CD4-positive, alpha-beta memory T cell (primary cell): ENCODE data around the gene NCOA7. TPM values are rescaled to one million over a fixed set of nuclear protein-coding genes. Genes with fewer than 3 reads are reported as not detected.
"Not testable (repeated sequence)": the region's sequence is repeated elsewhere in the genome, so short reads cannot be mapped to it uniquely, and the experiment has no call there.

Experiments used
- CTCF ChIA-PET: fragments of 350-600 bp; sonication (Branson Sonifier 250); formaldehyde crosslinking; loops from one replicate; lab custom pipeline; 2021; ENCODE audit warnings: inconsistent platforms; ENCODE audit not compliant: partially characterized antibody; lab: Charles Lee
- POLR2A ChIA-PET: fragments of 350-600 bp; sonication (Branson Sonifier 250); formaldehyde crosslinking; loops from one replicate; lab custom pipeline; 2021; ENCODE audit not compliant: partially characterized antibody; lab: Charles Lee
- DNase-seq, 5 donors: peaks; one replicate each; pipeline versions ENCODE4 v3.0.0 to v3.0.0-alpha.2; 2020 to 2022; ENCODE audit warnings: mixed read lengths in 1 of 5
- H3K27ac ChIP-seq: one replicate; pipeline ENCODE4 v1.7.0; 2013; ENCODE audit warnings: low read depth, low read length
- H3K27me3 ChIP-seq: 2 replicates; pipeline ENCODE4 v1.7.0; 2013; ENCODE audit warnings: mild to moderate bottlenecking, low read length, moderate library complexity; ENCODE audit not compliant: insufficient read depth
- H3K36me3 ChIP-seq: 2 replicates; pipeline ENCODE4 v1.7.0; 2013; ENCODE audit warnings: mild to moderate bottlenecking, low read length, moderate library complexity; ENCODE audit not compliant: insufficient read depth
- H3K4me1 ChIP-seq: 2 replicates; pipeline ENCODE4 v1.7.0; 2013; ENCODE audit warnings: mild to moderate bottlenecking, low read length, moderate library complexity; ENCODE audit not compliant: insufficient read depth
- H3K4me3 ChIP-seq, 2 donors: one replicate each; pipeline ENCODE4 v1.7.0; 2013; ENCODE audit warnings: low read length in 2 of 2, mild to moderate bottlenecking in 1 of 2
- H3K9me3 ChIP-seq, 2 donors: one replicate each; pipeline ENCODE4 v1.7.0; 2013; ENCODE audit warnings: low read length in 2 of 2, control low read depth in 1 of 2; ENCODE audit not compliant: control insufficient read depth in 1 of 2
- H3K27ac Mint-ChIP-seq, 7 donors: one replicate each; pipeline ENCODE4 v1.8.0; 2020 to 2021; ENCODE audit warnings: mixed read lengths in 7 of 7, mild to moderate bottlenecking in 6 of 7, inconsistent platforms in 3 of 7, moderate library complexity in 3 of 7
- H3K27me3 Mint-ChIP-seq, 2 donors: one replicate each; pipeline ENCODE4 v1.8.0; 2020 to 2021; ENCODE audit warnings: mixed read lengths in 2 of 2
- H3K36me3 Mint-ChIP-seq, 2 donors: one replicate each; pipeline ENCODE4 v1.8.0; 2020 to 2021; ENCODE audit warnings: mixed read lengths in 2 of 2, inconsistent platforms in 1 of 2, mild to moderate bottlenecking in 1 of 2
- H3K4me1 Mint-ChIP-seq, 4 donors: one replicate each; pipeline ENCODE4 v1.8.0; 2020 to 2021; ENCODE audit warnings: mixed read lengths in 4 of 4, mild to moderate bottlenecking in 1 of 4
- H3K4me3 Mint-ChIP-seq, 8 donors: one replicate each; pipeline ENCODE4 v1.8.0; 2020 to 2021; ENCODE audit warnings: mixed read lengths in 8 of 8, mild to moderate bottlenecking in 7 of 8, moderate library complexity in 6 of 8, inconsistent platforms in 3 of 8
- H3K9me3 Mint-ChIP-seq, 8 donors: one replicate each; pipeline ENCODE4 v1.8.0; 2020 to 2021; ENCODE audit warnings: mixed read lengths in 8 of 8, mild to moderate bottlenecking in 5 of 8, inconsistent platforms in 3 of 8, moderate library complexity in 1 of 8
- intact Hi-C: fragments of 100-400 bp; cut with micrococcal nuclease; formaldehyde crosslinking; loops from one replicate; pipeline ENCODE4 v1.15.1; 2023
- polyA plus RNA-seq, 2 donors: library from polyadenylated mRNA; unstranded; fragments of 300-500 nt; fragmentation: Illumina TruSeq; gene quantifications; one replicate each; pipeline ENCODE4 v1.2.3, GENCODE V29; 2021
- total RNA-seq, 2 experiments: library from RNA; stranded (reverse); gene quantifications; one replicate each; pipeline ENCODE4 v1.2.3, GENCODE V29; 2021

Gene NCOA7
- total and polyA plus RNA-seq, 4 experiments from 2014 or later = 16.9 to 75.1 (median 63.6) TPM

GRCh38 chr6:125931733-125932450, 141.1 kb downstream of the NCOA7 start:
- Mint-ChIP-seq H3K4me3 (no peak overlapping the region), H3K9me3 (no peaks in the 10 kb centered on the region), H3K36me3 (peaks cover 33 to 38% of the 10 kb centered on the region in 2 donors), H3K27me3 (no peaks in the 10 kb centered on the region), H3K27ac (peak overlapping the region in 4 of 7 donors; percentile 11 to 89 (median 44)), H3K4me1 (peaks cover 0 to 4% (median 1%) of the 10 kb centered on the region in 4 donors)
- H3K4me1 ChIP-seq = no peaks in the 10 kb centered on the region
- no peak overlapping the region for H3K4me3 ChIP-seq
- intact Hi-C loops = no loop called here
- peaks cover 23% of the 10 kb centered on the region for H3K36me3 ChIP-seq
- no peaks in the 10 kb centered on the region for H3K27me3 ChIP-seq
- POLR2A ChIA-PET = no interaction called here
- no peaks in the 10 kb centered on the region for H3K9me3 ChIP-seq
- CTCF ChIA-PET = interaction anchor here (0.9 to 1.8 kb wide), 4 partner anchors 13 to 141 kb away, joined by 3 to 11 read pairs (median 3); partner anchors contain the start of genes HINT3 and NCOA7
- no peak overlapping the region for H3K27ac ChIP-seq
- no peak for DNase-seq

- Mint-ChIP-seq H3K4me1 (peaks cover 0 to 4% (median 1%) of the 10 kb centered on the region in 4 donors), H3K27me3 (no peaks in the 10 kb centered on the region), H3K27ac (peak overlapping the region in 3 of 7 donors; percentile 32 to 57 (median 41)), H3K4me3 (no peak overlapping the region), H3K36me3 (peaks cover 29 to 33% of the 10 kb centered on the region in 2 donors), H3K9me3 (no peaks in the 10 kb centered on the region)
- no peaks in the 10 kb centered on the region for H3K4me1 ChIP-seq
- ChIA-PET CTCF (interaction anchor here (0.9 to 1.8 kb wide), 4 partner anchors 14 to 142 kb away, joined by 3 to 11 read pairs (median 3); partner anchors contain the start of genes HINT3 and NCOA7), POLR2A (no interaction called here)
- DNase-seq = no peak
- intact Hi-C loops = no loop called here
- H3K36me3 ChIP-seq = peaks cover 21% of the 10 kb centered on the region
- H3K9me3 ChIP-seq = no peaks in the 10 kb centered on the region
- H3K27ac ChIP-seq = no peak overlapping the region
- H3K4me3 ChIP-seq = no peak overlapping the region
- no peaks in the 10 kb centered on the region for H3K27me3 ChIP-seq
Measured at GRCh38 chr6:125932451-125932795, 141.7 kb downstream of the NCOA7 start.

DNA sequence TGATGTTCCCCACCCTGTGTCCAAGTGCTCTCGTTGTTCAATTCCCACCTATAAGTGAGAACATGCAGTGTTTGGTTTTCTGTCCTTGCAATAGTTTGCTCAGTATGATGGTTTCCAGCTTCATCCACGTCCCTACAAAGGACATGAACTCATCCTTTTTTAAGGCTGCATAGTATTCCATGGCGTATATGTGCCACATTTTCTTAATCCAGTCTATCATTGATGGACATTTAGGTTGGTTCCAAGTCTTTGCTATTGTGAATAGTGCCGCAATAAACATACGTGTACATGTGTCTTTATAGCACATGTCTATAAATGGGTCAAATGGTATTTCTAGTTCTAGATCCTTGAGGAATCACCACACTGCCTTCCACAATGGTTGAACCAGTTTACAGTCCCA, 144.8 kb downstream of the NCOA7 start:
- H3K27me3 Mint-ChIP-seq, H3K4me3 Mint-ChIP-seq, H3K4me3 ChIP-seq, H3K9me3 Mint-ChIP-seq, H3K27ac Mint-ChIP-seq, H3K27ac ChIP-seq, intact Hi-C loops, H3K4me1 ChIP-seq, H3K4me1 Mint-ChIP-seq, H3K9me3 ChIP-seq, DNase-seq, H3K36me3 ChIP-seq, H3K27me3 ChIP-seq: not testable (repeated sequence)
- peaks cover 11 to 17% of the 10 kb centered on the region in 2 donors for H3K36me3 Mint-ChIP-seq
- CTCF ChIA-PET = interaction anchor here (1.2 kb wide), 1 partner anchor 11 kb away, joined by 3 read pairs; no protein-coding TSS in a partner anchor
- POLR2A ChIA-PET = interaction anchor here (2.3 kb wide), 1 partner anchor 145 kb away, joined by 7 read pairs; the partner anchor contains the start of gene NCOA7

DNA sequence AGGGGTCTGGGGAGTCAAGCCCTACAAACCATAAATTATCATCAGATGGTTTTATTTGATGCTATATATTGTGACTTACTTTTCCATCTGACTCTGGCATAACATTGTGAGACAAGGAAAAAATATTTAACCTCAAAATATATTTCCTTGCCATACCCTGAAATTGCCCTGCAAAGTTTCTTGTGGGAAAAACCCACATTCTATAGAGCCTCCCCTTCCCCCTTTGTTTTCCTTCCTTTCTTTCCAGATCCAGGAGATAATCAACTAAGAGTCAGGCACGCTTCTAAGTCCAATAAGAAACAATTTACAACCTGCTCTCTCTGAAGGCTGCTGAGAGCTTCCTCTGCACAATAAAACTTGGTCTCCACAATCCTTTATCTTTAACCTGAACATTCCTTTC, 148.3 kb downstream of the NCOA7 start:
- Mint-ChIP-seq H3K36me3 (no peaks in the 10 kb centered on the region), H3K9me3 (no peaks in the 10 kb centered on the region), H3K27me3 (peaks cover 2 to 7% of the 10 kb centered on the region in 2 donors), H3K4me3 (no peak overlapping the region), H3K4me1 (peaks cover 0 to 7% (median 3%) of the 10 kb centered on the region in 4 donors), H3K27ac (no peak overlapping the region)
- POLR2A ChIA-PET = no interaction called here
- CTCF ChIA-PET = interaction anchor here (1.2 to 1.3 kb wide), 2 partner anchors 17 to 20 kb away, joined by 3 to 6 read pairs; partner anchors contain the start of gene HINT3
- Histone ChIP-seq H3K27ac (no peak overlapping the region), H3K4me1 (no peaks in the 10 kb centered on the region), H3K4me3 (no peak overlapping the region), H3K36me3 (no peaks in the 10 kb centered on the region), H3K9me3 (no peaks in the 10 kb centered on the region), H3K27me3 (no peaks in the 10 kb centered on the region)
- DNase-seq = no peak
- intact Hi-C loops = no loop called here

DNA sequence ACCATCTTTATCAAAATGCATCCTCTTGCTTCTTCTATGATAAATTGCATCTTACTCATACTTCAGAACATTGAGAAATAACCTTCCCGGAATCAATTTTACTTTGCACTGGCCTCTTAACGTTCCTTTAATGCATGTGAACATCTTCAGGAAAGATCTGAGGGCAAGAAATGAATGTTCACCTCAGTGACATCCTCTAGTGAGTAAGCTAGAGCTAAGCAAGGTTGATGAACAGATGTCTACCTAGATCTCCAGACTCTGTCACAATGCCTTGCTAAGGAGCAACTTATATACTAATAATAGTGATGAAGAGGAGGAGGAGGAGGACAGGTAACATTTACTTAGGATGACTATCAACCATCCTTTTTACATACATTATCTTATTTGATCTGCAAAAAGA, 149.0 kb downstream of the NCOA7 start:
- no peak for DNase-seq
- Mint-ChIP-seq H3K27me3 (peaks cover 2 to 7% of the 10 kb centered on the region in 2 donors), H3K4me1 (peaks cover 0 to 7% (median 5%) of the 10 kb centered on the region in 4 donors), H3K9me3 (no peaks in the 10 kb centered on the region), H3K4me3 (no peak overlapping the region), H3K27ac (no peak overlapping the region), H3K36me3 (no peaks in the 10 kb centered on the region)
- CTCF ChIA-PET = interaction anchor here (1.1 to 1.2 kb wide), 2 partner anchors 21 to 159 kb away, joined by 3 read pairs; no protein-coding TSS in a partner anchor
- Histone ChIP-seq H3K36me3 (no peaks in the 10 kb centered on the region), H3K4me3 (no peak overlapping the region), H3K27me3 (no peaks in the 10 kb centered on the region), H3K9me3 (no peaks in the 10 kb centered on the region), H3K4me1 (no peaks in the 10 kb centered on the region), H3K27ac (no peak overlapping the region)
- intact Hi-C loops = no loop called here
- POLR2A ChIA-PET = no interaction called here

GRCh38 chr6:125940247-125941041, 149.7 kb downstream of the NCOA7 start:
- peaks cover 2 to 7% of the 10 kb centered on the region in 2 donors for H3K27me3 Mint-ChIP-seq
- no peak overlapping the region for H3K27ac ChIP-seq
- H3K36me3 Mint-ChIP-seq = no peaks in the 10 kb centered on the region
- no peaks in the 10 kb centered on the region for H3K27me3 ChIP-seq
- no peaks in the 10 kb centered on the region for H3K9me3 Mint-ChIP-seq
- no peak for DNase-seq
- peaks cover 0 to 7% (median 5%) of the 10 kb centered on the region in 4 donors for H3K4me1 Mint-ChIP-seq
- ChIA-PET POLR2A (no interaction called here), CTCF (interaction anchor here (1.0 to 1.3 kb wide), 4 partner anchors 16 to 159 kb away, joined by 3 to 5 read pairs (median 3); partner anchors contain the start of genes HINT3 and NCOA7)
- no peak overlapping the region for H3K4me3 Mint-ChIP-seq
- no peaks in the 10 kb centered on the region for H3K9me3 ChIP-seq
- H3K36me3 ChIP-seq = no peaks in the 10 kb centered on the region
- H3K4me1 ChIP-seq = no peaks in the 10 kb centered on the region
- intact Hi-C loops = no loop called here
- no peak overlapping the region for H3K27ac Mint-ChIP-seq
- no peak overlapping the region for H3K4me3 ChIP-seq
